Suppressor macrophage treated with lipopolysaccharide for 4 hours (primary cell): Measurements from ENCODE around the gene WNT8B.

Source experiments
- DNase-seq: peaks from one replicate; pipeline ENCODE4 v3.0.0-alpha.2; 2020

WNT8B gene

DNA sequence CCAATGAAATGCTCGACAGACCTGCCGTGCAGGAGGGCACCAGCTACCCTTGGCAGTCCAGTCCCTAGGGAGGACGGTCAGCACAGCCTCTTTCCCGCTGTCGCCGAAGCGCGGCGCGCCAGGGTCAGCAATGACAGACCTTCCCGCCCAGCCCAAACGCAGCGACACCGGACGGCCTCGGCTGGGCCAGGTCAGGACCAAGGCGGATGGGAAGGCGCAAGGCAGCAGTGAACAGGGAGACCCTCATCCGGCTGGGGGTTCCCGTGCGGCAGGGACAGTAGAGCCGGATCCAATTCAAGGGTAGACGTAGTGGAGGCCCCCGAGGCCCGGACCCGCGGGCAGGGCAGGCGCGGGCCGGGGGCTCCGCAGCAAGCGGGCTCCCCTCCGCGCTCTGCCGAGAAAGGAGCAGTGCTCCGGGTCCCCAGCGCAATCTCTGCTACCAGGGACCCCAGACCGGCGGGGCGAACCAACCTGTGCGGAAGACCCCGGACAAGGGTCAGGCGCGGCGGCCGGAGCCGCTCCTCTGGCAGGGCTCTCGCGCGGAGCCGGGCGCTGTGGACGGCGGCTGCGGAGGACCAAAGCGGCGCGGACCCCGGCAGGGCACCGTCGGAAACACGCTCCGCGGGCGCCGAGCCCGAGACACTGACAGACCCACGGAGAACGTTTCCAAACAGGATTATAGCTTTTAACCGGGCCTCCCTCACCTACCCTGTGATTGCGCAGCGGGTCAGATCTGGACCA lies 56.7 kb downstream of the WNT8B start, which contains the start of gene SEC31B:
Gene SEC31B, minus strand, starts transcription at position 551 of the 741 bp plus-strand sequence. CDS start 2,909 bp downstream, outside the sequence.
- DNase-seq, result no peak

DNA sequence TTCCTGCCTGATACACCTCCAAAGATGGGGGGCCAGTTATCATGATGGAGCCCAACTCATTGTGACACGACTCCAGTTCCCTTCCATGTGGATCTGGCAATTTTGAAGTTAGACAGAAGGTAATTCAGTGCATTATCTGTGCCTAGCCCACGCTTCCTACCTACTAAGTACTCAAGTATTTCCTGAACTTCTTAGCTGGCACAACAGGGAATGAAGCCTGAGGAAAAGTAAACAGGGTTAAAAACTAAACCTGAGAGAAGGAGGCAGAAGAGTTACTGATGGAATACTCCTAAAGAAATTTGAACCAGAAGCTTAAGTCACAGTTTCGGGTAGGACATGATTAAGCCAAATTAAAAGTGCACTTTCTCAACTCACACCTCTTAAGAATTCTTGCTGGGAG lies 58.0 kb downstream of the WNT8B start:
- DNase-seq, result no peak

DNA sequence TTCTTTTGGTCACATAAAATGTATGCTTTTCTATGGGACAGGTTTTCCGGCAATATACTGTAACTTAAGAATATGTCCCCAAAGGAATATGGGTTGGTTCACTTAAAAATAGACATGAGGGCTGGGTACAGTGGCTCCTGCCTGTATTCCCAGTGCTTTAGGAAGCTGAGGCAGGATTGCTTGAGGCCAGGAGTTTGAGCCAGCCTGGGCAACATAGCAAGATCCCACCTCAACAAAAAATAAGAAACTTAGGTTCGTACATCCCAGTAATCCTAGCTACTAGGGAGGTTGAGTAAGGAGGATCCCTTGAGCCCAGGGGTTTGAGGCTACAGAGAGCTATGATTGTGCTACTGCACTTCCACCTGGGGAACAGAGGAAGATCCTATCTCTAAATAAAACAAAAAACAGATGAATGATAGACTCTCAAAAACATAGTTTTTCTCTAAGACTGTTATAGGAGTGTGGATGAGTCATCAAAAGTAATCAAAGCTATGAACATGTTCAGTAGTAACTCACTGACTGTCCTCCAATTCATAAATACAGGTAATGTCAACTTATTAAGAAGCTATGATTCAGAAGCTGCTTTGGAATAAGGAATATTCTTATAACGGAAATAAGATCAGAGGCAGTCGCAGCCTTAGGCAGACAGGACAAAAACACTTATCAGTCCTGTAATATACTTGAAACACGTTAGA lies 59.4 kb downstream of the WNT8B start:
- no peak for DNase-seq

DNA sequence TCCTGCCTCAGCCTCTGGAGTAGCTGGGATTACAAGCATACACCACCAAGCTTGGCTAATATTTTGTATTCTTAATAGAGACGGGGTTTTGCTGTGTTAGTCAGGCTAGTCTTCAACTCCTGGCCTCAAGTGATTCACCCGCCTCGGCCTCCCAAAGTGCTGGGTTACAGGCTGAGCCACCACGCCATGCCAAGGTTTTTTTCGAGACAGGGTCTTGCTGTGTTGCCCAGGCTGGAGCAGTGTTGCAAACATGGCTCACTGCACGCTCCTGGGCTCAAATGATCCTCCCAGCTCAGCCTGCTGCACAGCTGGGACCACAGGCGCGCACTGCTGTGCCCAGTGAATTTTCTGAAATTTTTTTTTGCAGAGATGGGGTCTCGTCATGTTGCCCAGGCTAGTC lies 60.1 kb downstream of the WNT8B start:
- DNase-seq, result no peak

DNA sequence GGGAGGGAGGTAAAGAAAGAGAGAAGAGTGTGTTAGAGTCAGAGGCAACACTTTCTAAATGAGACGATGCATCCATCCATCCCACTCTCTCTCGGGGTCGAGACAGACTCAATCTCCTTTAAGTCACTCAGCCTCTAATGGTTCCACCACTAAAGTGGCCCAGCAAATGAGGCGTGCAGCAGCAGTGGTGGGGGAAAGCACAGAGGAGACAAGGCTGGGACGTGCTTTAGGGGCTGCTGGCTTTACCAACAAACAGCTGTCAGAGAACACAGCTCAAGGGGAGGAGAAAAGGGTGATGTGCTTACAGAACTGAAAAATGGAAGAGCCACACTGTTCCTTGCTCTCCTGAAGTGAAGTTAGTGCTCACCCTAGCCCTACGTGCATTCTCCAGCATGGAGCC lies 61.4 kb downstream of the WNT8B start:
- no peak for DNase-seq

DNA sequence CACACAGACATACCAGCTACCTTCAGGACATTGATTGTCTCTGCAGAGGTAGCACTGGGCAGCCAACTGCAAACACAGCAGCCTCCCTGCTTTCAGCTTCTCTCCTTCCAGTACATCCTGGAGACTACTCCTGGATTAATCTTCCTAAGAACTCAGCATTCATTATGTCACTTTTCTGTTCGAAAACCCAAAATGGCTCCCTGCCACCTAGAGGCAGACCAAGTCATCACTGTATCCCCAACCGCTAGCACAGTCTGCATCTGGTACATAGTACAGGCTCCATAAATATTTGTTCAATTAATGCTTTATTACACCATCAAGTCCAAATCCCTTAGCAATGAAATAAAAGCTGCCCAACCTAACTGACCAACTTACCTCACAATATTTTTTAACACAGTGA lies 61.8 kb downstream of the WNT8B start:
- no peak for DNase-seq

DNA sequence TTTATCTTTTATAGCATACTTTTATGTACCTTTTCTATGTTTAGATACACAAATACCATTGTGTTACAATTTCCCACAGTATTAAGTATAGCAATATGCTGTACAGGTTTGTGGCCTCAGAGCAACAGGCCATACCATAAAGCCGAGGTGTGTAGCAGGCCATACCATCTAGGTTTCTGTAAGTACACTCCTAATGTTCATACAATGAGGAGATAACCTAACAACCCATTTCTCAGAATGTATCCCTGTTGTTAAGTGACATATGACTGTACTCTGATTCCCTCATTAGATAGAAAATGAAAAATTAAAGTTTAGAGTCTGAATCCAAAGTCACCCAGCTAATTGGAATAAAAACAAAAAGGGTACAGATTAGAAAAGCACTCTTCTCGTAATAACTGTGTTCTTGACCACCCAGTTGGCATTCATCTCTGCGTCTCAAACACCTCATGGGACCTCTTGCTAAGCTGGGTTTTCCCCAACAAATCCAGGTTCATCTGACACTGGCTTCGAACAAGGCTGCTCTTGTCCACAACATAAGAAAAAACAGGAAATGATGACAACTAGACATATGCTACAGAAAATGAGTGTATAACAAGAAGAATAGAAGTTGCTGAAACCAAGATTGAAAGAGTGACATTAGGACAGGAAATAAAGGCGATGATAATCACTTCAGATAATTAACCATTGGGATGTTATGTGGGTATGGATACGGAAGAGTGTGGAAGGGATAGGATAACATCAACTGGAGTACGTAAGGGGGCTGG lies 65.5 kb downstream of the WNT8B start:
- peak; percentile 35 for DNase-seq

DNA sequence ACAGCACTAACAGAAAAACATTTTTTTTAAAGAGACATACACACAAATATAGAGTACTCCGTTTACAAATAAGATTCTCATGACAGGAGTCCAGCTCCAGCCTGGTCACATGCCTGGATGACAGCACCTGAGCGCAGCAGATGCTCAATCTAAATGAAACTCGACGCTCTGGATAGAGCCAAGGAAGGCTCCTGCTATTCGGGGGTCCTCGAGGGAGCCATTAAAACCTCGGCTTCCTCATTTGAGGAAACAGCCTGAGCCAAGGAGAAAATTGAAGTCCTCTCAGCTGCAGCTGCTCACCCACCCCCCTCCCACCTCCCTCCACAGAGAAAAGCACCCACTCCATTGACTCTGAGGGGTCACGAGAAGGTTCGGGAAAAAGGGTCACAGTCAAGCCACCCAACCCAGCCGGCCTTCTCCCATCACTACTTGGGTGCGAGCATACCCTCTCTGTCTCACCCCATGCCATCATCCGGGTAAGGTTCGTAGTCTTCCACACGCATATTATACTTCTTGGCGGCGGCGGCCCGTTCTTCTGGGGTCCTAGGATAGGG lies 66.2 kb downstream of the WNT8B start:
- DNase-seq, result peak; percentile 19

DNA sequence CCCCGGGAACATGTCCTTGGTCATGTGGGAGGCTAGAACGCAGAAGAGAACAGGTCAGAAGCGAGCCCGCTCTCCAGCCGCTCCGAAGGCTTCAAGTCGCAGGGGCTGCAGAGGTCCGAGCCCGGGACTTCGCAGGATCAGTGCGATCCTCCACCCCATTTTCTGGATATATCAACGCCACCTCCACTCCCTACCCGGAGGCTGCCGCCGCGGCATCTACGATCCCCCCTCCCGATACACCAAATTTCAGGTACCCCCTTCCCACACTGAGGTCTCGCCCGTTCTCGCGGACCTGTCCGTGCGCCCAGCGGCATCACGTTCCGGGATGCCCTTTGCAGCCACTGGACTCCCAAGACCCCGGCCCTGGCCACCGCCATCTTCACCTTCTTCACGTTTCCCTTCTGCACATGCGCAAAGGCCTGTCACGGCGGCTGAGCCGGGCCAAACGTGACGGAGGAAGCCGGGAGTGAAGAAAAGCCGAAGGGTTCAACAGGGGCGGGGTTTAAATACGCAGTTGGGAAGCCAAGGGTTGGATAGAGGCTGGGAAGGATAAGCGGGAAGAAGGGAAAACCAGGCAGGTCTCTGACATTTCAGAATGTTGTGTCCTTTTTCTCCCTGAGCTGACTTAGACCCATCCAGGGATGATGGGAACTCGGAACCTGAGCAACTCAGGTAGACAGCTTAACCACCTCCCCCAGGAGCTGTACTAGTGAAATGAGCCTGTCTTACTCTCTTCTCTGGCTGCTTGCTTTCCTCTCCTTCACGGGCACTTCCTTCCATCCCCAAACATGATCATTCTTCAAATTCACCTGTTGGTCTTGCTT lies 66.9 kb downstream of the WNT8B start, which contains the start of gene NDUFB8:
Gene NDUFB8, minus strand, starts transcription at position 397 of the 824 bp plus-strand sequence. Its CDS starts 20 bp downstream, at position 377.
- peak; percentile 95 for DNase-seq

DNA sequence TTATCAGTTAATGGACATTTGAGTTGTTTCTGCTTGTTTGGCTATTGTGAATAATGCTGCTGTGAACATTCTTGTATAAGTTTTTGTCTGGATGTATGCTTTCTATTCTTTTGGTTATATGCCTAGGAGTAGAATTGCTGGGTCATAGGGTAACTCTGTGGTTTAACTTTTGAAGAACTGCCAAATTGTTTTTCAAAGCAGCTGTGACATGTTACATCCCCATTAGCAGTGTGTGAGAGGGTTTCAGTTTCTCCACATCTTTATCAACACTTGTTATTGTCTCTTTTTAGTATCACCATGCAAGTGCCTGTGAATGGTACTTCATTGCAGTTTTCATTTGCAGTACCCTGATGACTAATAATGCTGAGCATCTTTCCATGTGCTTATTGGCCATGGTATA lies 69.0 kb downstream of the WNT8B start:
- DNase-seq, result peak; percentile 24
